ENCODE measurements around the gene TEX48. TPM values are rescaled to one million over a fixed set of nuclear protein-coding genes. Genes with fewer than 3 reads are reported as not detected.
A peak's percentile ranks its signal among the peaks of the same experiment; 100 is the strongest.

TEX48 gene
- under 1 TPM; 0.69 to 0.75 TPM for total RNA-seq

- H3K4me3 Mint-ChIP-seq: peak within 1 kb of the TSS; percentile 39
- peak; percentile 91 for DNase-seq
- peak within 1 kb of the TSS; percentile 86 for H3K27ac Mint-ChIP-seq
- ATAC-seq: peak; percentile 87
- CTCF ChIA-PET: interaction anchor here (0.7 to 6.3 kb wide), 59 partner anchors 8 to 1954 kb away, joined by 3 to 95 read pairs (median 5); partner anchors contain the start of genes TEX53, TNFSF15 and TNFSF8
- peaks cover 10% of the 10 kb centered on the region for H3K36me3 Mint-ChIP-seq (ENCODE audit: low read depth)
- intact Hi-C loops (cut with DNase I, micrococcal nuclease): loop anchor here (1.0 to 5.0 kb wide), 10 partner anchors 36 to 843 kb away; partner anchors contain the start of genes TNFSF15 (in 1 of the 2) and TNFSF8 (in 1 of the 2)
- POLR2A ChIA-PET: interaction anchor here (1.1 to 1.5 kb wide), 2 partner anchors 225 to 308 kb away, joined by 4 read pairs; no protein-coding TSS in a partner anchor
- peaks cover 5% of the 10 kb centered on the region for H3K27me3 Mint-ChIP-seq
- peaks cover 56% of the 10 kb centered on the region for H3K4me1 Mint-ChIP-seq
- H3K9me3 Mint-ChIP-seq (ENCODE audit: low read depth): peaks cover 2% of the 10 kb centered on the region
Measured at GRCh38 chr9:114681594-114682332, at the start of gene TEX48. Gene TEX48, minus strand, starts transcription at chr9:114682192. Its CDS starts 10,469 bp downstream, at chr9:114671723.

GRCh38 chr9:114731701-114732100 is 49.7 kb upstream of the TEX48 start:
- Mint-ChIP-seq H3K27ac (no peak overlapping the region), H3K27me3 (no peaks in the 10 kb centered on the region), H3K36me3 (ENCODE audit: low read depth) (peaks cover 5% of the 10 kb centered on the region), H3K4me1 (peaks cover 27% of the 10 kb centered on the region), H3K9me3 (ENCODE audit: low read depth) (peaks cover 3% of the 10 kb centered on the region), H3K4me3 (no peak overlapping the region)
- ATAC-seq (no peak), DNase-seq (no peak)
- intact Hi-C loops (cut with DNase I, micrococcal nuclease): loop anchor here in 1 of 2 experiments (10.0 kb wide), 1 partner anchor 793 kb away; no protein-coding TSS in a partner anchor
- ChIA-PET POLR2A (interaction anchor here (0.6 kb wide), 1 partner anchor 85 kb away, joined by 5 read pairs; no protein-coding TSS in a partner anchor), CTCF (interaction anchor here (0.7 kb wide), 1 partner anchor 1717 kb away, joined by 3 read pairs; no protein-coding TSS in a partner anchor)

DNA sequence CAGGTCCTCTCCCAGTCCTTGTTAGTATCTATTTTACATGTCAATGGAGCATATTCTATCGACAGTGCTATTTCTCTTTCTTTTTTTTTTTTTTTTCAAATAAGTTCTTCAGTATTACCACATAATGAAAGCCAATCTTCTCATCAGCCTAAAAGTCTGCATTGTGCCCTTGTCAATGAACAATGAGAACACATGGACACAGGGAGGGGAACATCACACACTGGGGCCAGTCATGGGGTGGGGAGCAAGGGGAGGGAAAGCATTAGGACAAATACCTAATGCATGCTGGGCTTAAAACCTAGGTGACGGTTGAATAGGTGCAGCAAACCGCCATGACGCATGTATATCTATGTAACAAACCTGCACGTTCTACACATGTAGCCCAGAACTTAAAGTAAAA is 47.7 kb upstream of the TEX48 start:
- Mint-ChIP-seq H3K27ac (no peak overlapping the region), H3K27me3 (no peaks in the 10 kb centered on the region), H3K9me3 (ENCODE audit: low read depth) (peaks cover 3% of the 10 kb centered on the region), H3K4me1 (peaks cover 15% of the 10 kb centered on the region), H3K4me3 (no peak overlapping the region), H3K36me3 (ENCODE audit: low read depth) (peaks cover 5% of the 10 kb centered on the region)
- intact Hi-C loops (cut with DNase I, micrococcal nuclease): loop anchor here in 1 of 2 experiments (10.0 kb wide), 1 partner anchor 795 kb away; no protein-coding TSS in a partner anchor
- ChIA-PET CTCF (interaction anchor here (0.6 to 1.3 kb wide), 2 partner anchors 48 to 279 kb away, joined by 3 read pairs; no protein-coding TSS in a partner anchor), POLR2A (no interaction called here)
- no peak for ATAC-seq
- no peak for DNase-seq

GRCh38 chr9:114725930-114726329 is 43.9 kb upstream of the TEX48 start:
- ChIA-PET POLR2A (no interaction called here), CTCF (interaction anchor here (0.8 kb wide), 1 partner anchor 12 kb away, joined by 3 read pairs; no protein-coding TSS in a partner anchor)
- peaks cover 18% of the 10 kb centered on the region for H3K4me1 Mint-ChIP-seq
- H3K9me3 Mint-ChIP-seq (ENCODE audit: low read depth): peaks cover 3% of the 10 kb centered on the region
- H3K27me3 Mint-ChIP-seq: peaks cover 2% of the 10 kb centered on the region
- peaks cover 12% of the 10 kb centered on the region for H3K36me3 Mint-ChIP-seq (ENCODE audit: low read depth)
- ATAC-seq (no peak), DNase-seq (no peak)
- H3K27ac Mint-ChIP-seq: no peak overlapping the region
- no peak overlapping the region for H3K4me3 Mint-ChIP-seq
- intact Hi-C loops (cut with DNase I, micrococcal nuclease): no loop called here

DNA sequence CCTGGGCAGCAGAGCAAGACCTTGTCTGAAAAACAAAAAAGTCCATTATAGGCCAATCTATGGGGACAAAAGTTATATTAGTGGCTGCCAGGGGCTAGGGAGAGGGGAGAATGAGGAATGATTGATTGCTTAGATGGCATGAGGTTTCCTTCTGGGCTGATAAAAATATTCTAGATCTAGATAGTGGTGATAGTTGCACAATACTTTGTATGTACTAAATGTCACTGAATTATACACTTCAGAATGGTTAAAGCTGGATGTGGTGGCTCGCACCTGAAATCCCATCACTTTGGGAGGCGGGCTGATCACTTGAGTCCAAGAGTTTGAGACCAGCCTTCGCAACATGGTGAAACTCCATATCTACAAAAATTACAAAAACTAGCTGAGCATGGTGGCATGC is 42.8 kb upstream of the TEX48 start:
- ATAC-seq: no peak
- no peak for DNase-seq
- Mint-ChIP-seq H3K27me3 (peaks cover 2% of the 10 kb centered on the region), H3K27ac (no peak overlapping the region), H3K4me3 (no peak overlapping the region), H3K9me3 (ENCODE audit: low read depth) (peaks cover 3% of the 10 kb centered on the region), H3K4me1 (peaks cover 26% of the 10 kb centered on the region), H3K36me3 (ENCODE audit: low read depth) (peaks cover 13% of the 10 kb centered on the region)
- ChIA-PET POLR2A (no interaction called here), CTCF (interaction anchor here (1.1 kb wide), 1 partner anchor 44 kb away, joined by 4 read pairs; no protein-coding TSS in a partner anchor)
- intact Hi-C loops (cut with DNase I, micrococcal nuclease): no loop called here

DNA sequence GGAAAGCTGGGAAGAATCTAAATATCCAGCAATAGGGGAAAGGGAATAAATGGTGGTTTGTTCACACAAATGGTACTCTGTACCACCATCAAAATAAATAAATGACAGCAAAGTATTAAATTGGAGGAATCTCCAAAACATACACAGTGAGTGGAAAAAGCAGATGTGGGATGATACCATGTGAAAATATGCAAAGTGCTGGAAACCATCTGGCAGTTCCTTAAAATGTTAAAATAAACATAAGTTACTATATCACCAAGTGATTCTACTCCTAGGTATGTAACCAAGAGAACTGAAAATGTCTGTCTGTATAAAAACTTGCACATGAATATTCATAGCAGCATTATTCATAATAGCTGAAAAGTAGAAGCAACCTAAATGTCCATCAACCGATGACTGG is 41.9 kb upstream of the TEX48 start:
- ATAC-seq (no peak), DNase-seq (no peak)
- ChIA-PET POLR2A (no interaction called here), CTCF (interaction anchor here (1.0 kb wide), 3 partner anchors 41 to 288 kb away, joined by 3 to 5 read pairs (median 3); partner anchors contain the start of gene TEX48)
- intact Hi-C loops (cut with DNase I, micrococcal nuclease): no loop called here
- no peak overlapping the region for H3K27ac Mint-ChIP-seq
- no peak overlapping the region for H3K4me3 Mint-ChIP-seq
- H3K4me1 Mint-ChIP-seq: peaks cover 34% of the 10 kb centered on the region
- peaks cover 3% of the 10 kb centered on the region for H3K9me3 Mint-ChIP-seq (ENCODE audit: low read depth)
- peaks cover 2% of the 10 kb centered on the region for H3K27me3 Mint-ChIP-seq
- H3K36me3 Mint-ChIP-seq (ENCODE audit: low read depth): peaks cover 16% of the 10 kb centered on the region

DNA sequence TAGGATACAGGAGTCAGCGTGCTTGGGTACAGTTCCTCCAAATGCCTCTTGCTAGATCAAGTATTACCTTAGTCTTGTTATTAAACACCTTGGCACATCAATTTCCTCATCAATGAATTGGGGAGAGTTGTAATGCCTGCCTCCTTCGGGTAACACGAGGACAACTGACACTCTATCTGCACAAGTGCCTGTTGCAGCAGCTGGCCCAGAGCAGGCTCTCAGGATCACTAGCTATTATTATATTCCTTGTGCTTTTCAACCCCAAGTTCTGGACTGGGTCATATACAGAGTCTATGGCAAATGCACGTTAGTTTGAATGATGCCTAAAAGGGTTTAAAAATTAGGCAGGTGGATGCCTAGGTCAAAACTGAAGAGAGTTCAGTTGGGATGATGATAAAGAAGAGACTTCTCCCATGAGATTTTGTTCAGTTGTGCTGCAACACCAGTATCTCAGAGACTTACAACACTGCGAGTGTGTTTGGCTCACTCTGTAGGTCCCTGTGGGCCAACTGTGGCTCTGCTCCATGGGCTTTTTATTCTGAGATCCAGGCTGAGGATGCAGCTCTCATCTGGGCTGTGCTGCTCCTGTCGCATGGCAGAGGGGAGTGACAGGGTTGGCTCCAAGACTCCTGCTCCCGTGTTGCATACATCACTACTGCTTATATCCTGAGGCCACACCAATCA is 41.1 kb upstream of the TEX48 start:
- Mint-ChIP-seq H3K4me3 (no peak overlapping the region), H3K27ac (no peak overlapping the region), H3K27me3 (peaks cover 2% of the 10 kb centered on the region), H3K36me3 (ENCODE audit: low read depth) (peaks cover 16% of the 10 kb centered on the region), H3K9me3 (ENCODE audit: low read depth) (no peaks in the 10 kb centered on the region), H3K4me1 (peaks cover 39% of the 10 kb centered on the region)
- ATAC-seq: no peak
- CTCF ChIA-PET: interaction anchor here (1.0 to 1.3 kb wide), 4 partner anchors 31 to 70 kb away, joined by 3 to 5 read pairs (median 3); partner anchors contain the start of gene TEX48
- DNase-seq: no peak
- intact Hi-C loops (cut with DNase I, micrococcal nuclease): no loop called here
- POLR2A ChIA-PET: no interaction called here

DNA sequence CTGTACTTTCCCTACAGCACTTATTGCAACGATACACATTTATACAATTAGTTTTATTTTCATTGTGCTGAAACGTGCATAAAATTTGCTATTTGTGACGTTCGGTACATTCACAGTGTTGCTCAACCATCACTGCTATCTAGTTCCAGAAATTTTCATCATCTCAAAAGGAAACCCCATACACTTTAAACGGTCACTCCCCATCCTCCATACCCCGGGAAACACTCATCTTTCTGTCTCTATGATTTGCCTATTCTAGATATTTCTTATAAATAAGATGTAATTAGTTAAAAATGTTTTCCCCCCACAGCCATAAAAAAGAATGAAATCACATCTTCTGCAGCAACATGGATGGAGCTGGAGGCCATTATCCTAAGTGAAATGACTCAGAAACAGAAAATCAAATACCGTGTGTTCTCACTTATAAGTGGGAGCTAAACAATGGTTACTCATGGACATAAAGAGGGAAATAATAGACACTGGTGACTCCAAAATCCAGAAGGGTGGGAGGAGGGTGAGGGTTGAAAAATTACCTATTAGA is 40.2 kb upstream of the TEX48 start:
- DNase-seq: no peak
- ChIA-PET POLR2A (interaction anchor here (0.9 to 1.2 kb wide), 3 partner anchors 24 to 208 kb away, joined by 3 to 8 read pairs (median 3); partner anchors contain the start of gene TNFSF8), CTCF (interaction anchor here (1.0 to 1.3 kb wide), 5 partner anchors 11 to 41 kb away, joined by 3 to 4 read pairs (median 3); partner anchors contain the start of gene TEX48)
- no peaks in the 10 kb centered on the region for H3K9me3 Mint-ChIP-seq (ENCODE audit: low read depth)
- peaks cover 48% of the 10 kb centered on the region for H3K4me1 Mint-ChIP-seq
- intact Hi-C loops (cut with DNase I, micrococcal nuclease): no loop called here
- H3K36me3 Mint-ChIP-seq (ENCODE audit: low read depth): peaks cover 22% of the 10 kb centered on the region
- peaks cover 2% of the 10 kb centered on the region for H3K27me3 Mint-ChIP-seq
- no peak overlapping the region for H3K4me3 Mint-ChIP-seq
- ATAC-seq: no peak
- no peak overlapping the region for H3K27ac Mint-ChIP-seq

DNA sequence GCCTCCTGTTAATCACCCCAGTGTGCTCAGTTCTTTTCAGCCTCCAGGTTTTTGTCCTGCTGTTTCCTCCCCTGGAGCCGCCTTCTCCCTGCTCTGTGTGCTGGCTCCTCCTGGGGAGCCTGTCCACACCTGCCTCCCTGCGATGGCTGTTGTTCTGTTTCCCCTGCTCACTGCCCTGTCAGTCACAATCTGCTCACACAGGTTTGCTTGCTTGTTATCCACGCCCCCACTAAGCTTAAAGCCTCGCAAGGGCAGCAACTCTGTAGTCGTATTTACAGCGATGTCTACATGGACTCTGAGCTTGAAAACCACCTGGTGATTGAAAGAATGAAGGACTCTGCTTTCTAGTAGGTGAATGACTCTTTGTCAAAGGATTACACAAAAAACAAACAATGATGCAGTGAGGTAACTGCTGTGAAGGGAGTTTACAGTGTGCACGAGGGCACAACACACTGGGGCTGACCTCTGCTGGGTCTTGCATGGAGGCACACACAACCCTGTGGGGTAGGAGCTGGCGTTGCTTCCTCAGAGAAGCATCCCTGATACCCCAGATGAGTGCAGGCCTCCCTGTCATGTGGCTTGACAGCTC is 39.6 kb upstream of the TEX48 start:
- no peak overlapping the region for H3K4me3 Mint-ChIP-seq
- POLR2A ChIA-PET: interaction anchor here (0.9 to 1.2 kb wide), 3 partner anchors 23 to 208 kb away, joined by 3 to 8 read pairs (median 3); partner anchors contain the start of gene TNFSF8

GRCh38 chr9:114720086-114720676 is 38.2 kb upstream of the TEX48 start:
- Mint-ChIP-seq H3K27ac (peak overlapping the region; percentile 96), H3K4me3 (no peak overlapping the region), H3K4me1 (peaks cover 56% of the 10 kb centered on the region), H3K36me3 (ENCODE audit: low read depth) (peaks cover 26% of the 10 kb centered on the region), H3K27me3 (peaks cover 2% of the 10 kb centered on the region), H3K9me3 (ENCODE audit: low read depth) (peaks cover 4% of the 10 kb centered on the region)
- DNase-seq (no peak), ATAC-seq (no peak)
- ChIA-PET POLR2A (interaction anchor here (1.2 to 2.4 kb wide), 2 partner anchors 25 to 269 kb away, joined by 4 to 8 read pairs; no protein-coding TSS in a partner anchor), CTCF (interaction anchor here (0.6 to 0.7 kb wide), 2 partner anchors 15 to 180 kb away, joined by 3 read pairs; no protein-coding TSS in a partner anchor)
- intact Hi-C loops (cut with DNase I, micrococcal nuclease): no loop called here

More for the DNA sequence above, 39.6 kb upstream of the TEX48 start:
- H3K36me3 Mint-ChIP-seq (ENCODE audit: low read depth): peaks cover 26% of the 10 kb centered on the region
- ATAC-seq: no peak
- peak overlapping the region; percentile 61 for H3K27ac Mint-ChIP-seq
- CTCF ChIA-PET: interaction anchor here (1.0 to 1.3 kb wide), 5 partner anchors 12 to 40 kb away, joined by 3 to 4 read pairs (median 3); partner anchors contain the start of gene TEX48
- peaks cover 2% of the 10 kb centered on the region for H3K27me3 Mint-ChIP-seq
- peaks cover 54% of the 10 kb centered on the region for H3K4me1 Mint-ChIP-seq
- H3K9me3 Mint-ChIP-seq (ENCODE audit: low read depth): peaks cover 3% of the 10 kb centered on the region
- no peak for DNase-seq
- intact Hi-C loops (cut with DNase I, micrococcal nuclease): no loop called here

Data from activated CD4-positive, alpha-beta T cell treated with anti-CD3 and anti-CD28 coated beads for 36 hours (primary cell).